HepG2 (cell line): Measurements from ENCODE around the gene PSRC1. TPM values are rescaled to one million over a fixed set of nuclear protein-coding genes. Genes with fewer than 3 reads are reported as not detected.

Source experiments
- ATAC-seq: fragments of 200-7000 bp; cut with Tn5 transposase; 3 replicates; pipeline ENCODE4 v1.9.1; 2020; ENCODE audit warnings: mild to moderate bottlenecking, moderate library complexity
- BruUV-seq: library from RNA; stranded (reverse); fragments of 400-500 nt; replicated peaks from 2 replicates; lab custom pipeline; 2021; lab: Mats Ljungman, UMichigan
- CTCF ChIA-PET: fragments of 300-600 bp; formaldehyde crosslinking; extraction: SDS; loops from one replicate; lab custom pipeline; 2021; ENCODE audit warnings: low total read pairs, inconsistent platforms, low intra/inter-chr PET ratio; lab: Yijun Ruan, JAX
- POLR2A ChIA-PET: fragments of 350-600 bp; sonication (Branson Sonifier 250); formaldehyde crosslinking; loops from one replicate; lab custom pipeline; 2020; ENCODE audit warnings: antibody characterized with exemption, inconsistent platforms; lab: Yijun Ruan, JAX
- DNase-seq: peaks from one replicate; pipeline ENCODE4 v3.0.0-alpha.2; 2015; ENCODE audit warnings: low spot score
- FAIRE-seq: peaks from 3 replicates; lab custom pipeline; 2011; peaks lifted over from hg19 to GRCh38; lab: Jason Lieb, UNC
- H2AFZ ChIP-seq: one replicate; pipeline ENCODE4 v1.6.1; 2011; ENCODE audit warnings: low read length, inconsistent platforms
- H3K27ac ChIP-seq: fragments of 300-600 bp; 3 replicates; pipeline ENCODE4 v1.8.0; 2011; ENCODE audit warnings: mixed run types, mild to moderate bottlenecking, mixed read lengths, low read length, inconsistent platforms; ENCODE audit not compliant: insufficient read depth; ENCODE audit errors: extremely low read length
- H3K27me3 ChIP-seq, 2 experiments: fragments of 200-600 bp in 1 of 2; 2 replicates in 1 of 2; 3 replicates in 1 of 2; pipeline versions ENCODE4 v1.6.0 to v1.8.0; 2011; ENCODE audit warnings: low read length in 2 of 2, mild to moderate bottlenecking in 2 of 2, moderate library complexity in 2 of 2, inconsistent platforms in 1 of 2; ENCODE audit not compliant: insufficient read depth in 2 of 2, control insufficient read depth in 1 of 2
- H3K36me3 ChIP-seq, 2 experiments: fragments of 200-600 bp in 1 of 2; replicated peaks in 1 of 2; 2 replicates in 1 of 2; 3 replicates in 1 of 2; pipeline versions ENCODE4 v1.5.1 to v1.8.0; 2011; ENCODE audit warnings: low read length in 2 of 2, inconsistent platforms in 1 of 2; ENCODE audit not compliant: insufficient read depth in 2 of 2, control insufficient read depth in 1 of 2
- H3K4me1 ChIP-seq: 2 replicates; pipeline ENCODE4 v1.5.1; 2012; ENCODE audit warnings: low read length, inconsistent platforms; ENCODE audit not compliant: insufficient read depth
- H3K4me2 ChIP-seq: 2 replicates; pipeline ENCODE4 v1.6.0; 2011; ENCODE audit warnings: low read depth, low read length, inconsistent platforms
- H3K4me3 ChIP-seq, 3 experiments: fragments of 200-600 bp in 1 of 3; sonication (generic), shearing (Covaris generic) in 1 of 3; replicated peaks in 1 of 3; 2 replicates each; pipeline ENCODE4 v1.5.1; 2011 to 2016; ENCODE audit warnings: low read length in 3 of 3, inconsistent platforms in 2 of 3, low read depth in 2 of 3, mild to moderate bottlenecking in 2 of 3, control low read depth in 1 of 3, mixed read lengths in 1 of 3; ENCODE audit not compliant: insufficient read depth in 1 of 3
- H3K79me2 ChIP-seq: one replicate; pipeline ENCODE4 v1.6.1; 2011; ENCODE audit warnings: low read length, inconsistent platforms; ENCODE audit not compliant: insufficient read depth
- H3K9ac ChIP-seq: 2 replicates; pipeline ENCODE4 v1.6.0; 2011; ENCODE audit warnings: mild to moderate bottlenecking, low read depth, low read length, inconsistent platforms; ENCODE audit not compliant: insufficient read depth
- H3K9me3 ChIP-seq: 2 replicates; pipeline ENCODE4 v1.5.1; 2012; ENCODE audit warnings: mild to moderate bottlenecking, low read length
- H4K20me1 ChIP-seq: 2 replicates; pipeline ENCODE4 v1.6.0; 2011; ENCODE audit warnings: inconsistent platforms, mild to moderate bottlenecking, low read length, moderate library complexity; ENCODE audit not compliant: insufficient read depth
- CBX5 ChIP-seq: sonication (generic); formaldehyde crosslinking; IDR thresholded peaks from 2 replicates; pipeline ENCODE4 v1.4.0; 2020; ENCODE audit warnings: missing genetic modification reagents, borderline replicate concordance
- ELF1 ChIP-seq: sonication (generic); formaldehyde crosslinking; IDR thresholded peaks from 2 replicates; pipeline ENCODE4 v1.4.0; 2020; ENCODE audit warnings: missing genetic modification reagents
- GABPB1 ChIP-seq: IDR thresholded peaks from 2 replicates; pipeline ENCODE4 v1.6.1; 2016; ENCODE audit warnings: mild to moderate bottlenecking, missing genetic modification reagents, moderate library complexity, missing compliant biosample characterization
- HOXA9 ChIP-seq: sonication (generic); formaldehyde crosslinking; IDR thresholded peaks from 2 replicates; pipeline ENCODE4 v1.8.1; 2022; ENCODE audit warnings: missing genetic modification reagents, mild to moderate bottlenecking, moderate library complexity, borderline replicate concordance
- RELA ChIP-seq: sonication (generic); formaldehyde crosslinking; IDR thresholded peaks from 2 replicates; pipeline ENCODE4 v1.4.0; 2020; ENCODE audit warnings: missing genetic modification reagents
- RERE ChIP-seq: IDR thresholded peaks from 2 replicates; pipeline ENCODE4 v1.6.1; 2016; ENCODE audit warnings: low read depth, missing genetic modification reagents, missing compliant biosample characterization
- SIN3A ChIP-seq: IDR thresholded peaks from 2 replicates; pipeline ENCODE4 v1.6.1; 2011; ENCODE audit warnings: low read depth, mild to moderate bottlenecking, control low read depth, low read length, borderline replicate concordance
- SIN3B ChIP-seq: fragments of 150-350 bp; IDR thresholded peaks from 2 replicates; pipeline ENCODE4 v1.6.1; 2014; ENCODE audit warnings: low read length
- ZFP36L1 ChIP-seq: sonication (generic); formaldehyde crosslinking; IDR thresholded peaks from 2 replicates; pipeline ENCODE4 v1.8.0; 2022; ENCODE audit warnings: mild to moderate bottlenecking, missing genetic modification reagents, moderate library complexity
- ZMAT5 ChIP-seq: sonication (generic); formaldehyde crosslinking; IDR thresholded peaks from 2 replicates; pipeline ENCODE4 v1.5.0; 2020; ENCODE audit warnings: mild to moderate bottlenecking, low read depth, missing genetic modification reagents, borderline replicate concordance
- ZNF567 ChIP-seq: sonication (generic); formaldehyde crosslinking; IDR thresholded peaks from 2 replicates; pipeline ENCODE4 v1.8.1; 2023; ENCODE audit warnings: mild to moderate bottlenecking, missing genetic modification reagents, borderline replicate concordance
- ZNF574 ChIP-seq: sonication (generic); formaldehyde crosslinking; IDR thresholded peaks from 2 replicates; pipeline ENCODE4 v1.4.0; 2020; ENCODE audit warnings: missing genetic modification reagents
- ZNF580 ChIP-seq: IDR thresholded peaks from 2 replicates; pipeline ENCODE4 v1.6.1; 2016; ENCODE audit warnings: low read depth, borderline replicate concordance
- ZNF703 ChIP-seq: sonication (generic); formaldehyde crosslinking; IDR thresholded peaks from 2 replicates; pipeline ENCODE4 v1.5.1; 2020; ENCODE audit warnings: missing genetic modification reagents, mild to moderate bottlenecking, moderate library complexity, borderline replicate concordance
- WGBS: methylation state at CpG from one replicate; pipeline ENCODE4 v1.1.6; 2017; ENCODE audit warnings: low lambda C conversion rate; 5-methylcytosine and 5-hydroxymethylcytosine counted together
- in situ Hi-C: cut with HindIII; loops from 2 replicates; pipeline ENCODE4 v1.10.0; 2017; ENCODE audit warnings: low pct_unique_long_range_greater_than_20kb; ENCODE audit not compliant: extremely low pct_ligation_motif_present
- intact Hi-C: fragments of 100-400 bp; cut with micrococcal nuclease; formaldehyde crosslinking; loops from one replicate; pipeline ENCODE4 v1.10.0; 2022; ENCODE audit not compliant: unreplicated experiment
- polyA plus RNA-seq, 8 experiments: library from polyadenylated mRNA; depleted of rRNA in 3 of 8; stranded (reverse) in 7 of 8; unstranded in 1 of 8; fragments of >200 nt; fragmentation: Illumina TruSeq in 4 of 8; extraction: Trizol in 4 of 8; gene quantifications; 2 replicates each; pipeline versions ENCODE4 v1.2.1 to v1.2.3, GENCODE V29; 2011 to 2016; ENCODE audit warnings: low read depth in 4 of 8, missing spikeins in 1 of 8, mixed read lengths in 1 of 8; ENCODE audit not compliant: insufficient read depth in 1 of 8
- total RNA-seq, 5 experiments: library from RNA; depleted of rRNA; stranded (reverse); fragments of >200 nt; fragmentation: Illumina TruSeq; extraction: Trizol; gene quantifications; 2 replicates each; pipeline ENCODE4 v1.2.3, GENCODE V29; 2016; ENCODE audit warnings: low read depth in 1 of 5

The PSRC1 gene
- total and polyA plus RNA-seq, 2 of the 13 experiments (the other 11 are each of a cell fraction or from before 2014, with no cell fraction given): 28.6 to 30.3 TPM

- in situ Hi-C loops: no loop called here
- no TSS peak for BruUV-seq
- POLR2A ChIA-PET: interaction anchor here (0.9 to 1.3 kb wide), 3 partner anchors 10 to 35 kb away, joined by 3 to 4 read pairs (median 3); no protein-coding TSS in a partner anchor
- FAIRE-seq (no peak), ATAC-seq (no peak; the same call in 2 of the 3 replicates), DNase-seq (no peak)
- H3K9ac ChIP-seq: peak overlapping the region; percentile 54; the same call in 1 of the 2 replicates
- no peaks in the 10 kb centered on the region; a peak in 1 of 5 replicates for H3K36me3 ChIP-seq
- peak overlapping the region; percentile 78 for H3K4me2 ChIP-seq
- intact Hi-C loops: loop anchor here (1.0 kb wide), 1 partner anchor 9 kb away; no protein-coding TSS in a partner anchor
- no peak overlapping the region for H2AFZ ChIP-seq
- peaks cover 4 to 28% of the 10 kb centered on the region in 2 experiments; a peak in 4 of 5 replicates for H3K27me3 ChIP-seq
- CTCF ChIA-PET: interaction anchor here (1.8 kb wide), 1 partner anchor 14 kb away, joined by 5 read pairs; no protein-coding TSS in a partner anchor
- peak overlapping the region; percentile 56 to 67 (median 58); a peak in 5 of 6 replicates for H3K4me3 ChIP-seq
- 5% methylated on average over 8 of the region's 80 CpGs for WGBS
- no peak overlapping the region for H3K27ac ChIP-seq
- H3K4me1 ChIP-seq: peaks cover 42% of the 10 kb centered on the region
- H3K9me3 ChIP-seq: no peaks in the 10 kb centered on the region
- no peaks in the 10 kb centered on the region for H4K20me1 ChIP-seq
- H3K79me2 ChIP-seq: no peaks in the 10 kb centered on the region
- TF ChIP-seq ZNF574: 0 out of 2 replicates have a peak, but pooled peaks have one; percentile 17
- TF ChIP-seq ZNF567: no peak
- TF ChIP-seq ZFP36L1 (CRISPR knock-in tag): no peak
- no peak for TF ChIP-seq ZNF580
- no peak for TF ChIP-seq RERE
- no peak for TF ChIP-seq ELF1 (CRISPR knock-in tag)
- no peak for TF ChIP-seq ZMAT5 (CRISPR knock-in tag)
- no peak for TF ChIP-seq HOXA9 (CRISPR knock-in tag)
- TF ChIP-seq GABPB1 (CRISPR knock-in tag): peak; percentile 31; the same call in 1 of the 2 replicates
- peak; percentile 41; the same call in 1 of the 2 replicates for TF ChIP-seq SIN3A
- TF ChIP-seq RELA: no peak
- TF ChIP-seq ZNF703 (CRISPR knock-in tag): 0 out of 2 replicates have a peak, but pooled peaks have one; percentile 9
- TF ChIP-seq SIN3B: no peak
- no peak for TF ChIP-seq CBX5
Measured at GRCh38 chr1:109249654-109250401, 33.1 kb downstream of the PSRC1 start.
